WERI-Rb-1 (cell line): ENCODE data around the gene HBZ.

ENCODE experiments used
- DNase-seq: peaks from one replicate; pipeline ENCODE4 v3.0.0-alpha.2; 2020
- H3K27ac ChIP-seq: fragments of 250-450 bp; sonication (Bioruptor Pico); 2 replicates; pipeline ENCODE4 v1.5.1; 2020; ENCODE audit warnings: mild to moderate bottlenecking, moderate library complexity
- H3K27me3 ChIP-seq: fragments of 250-450 bp; sonication (Bioruptor Pico); 2 replicates; pipeline ENCODE4 v1.5.1; 2021; ENCODE audit warnings: mild to moderate bottlenecking, low read depth, moderate library complexity; ENCODE audit not compliant: insufficient read depth, severe bottlenecking
- H3K36me3 ChIP-seq: fragments of 250-450 bp; sonication (Bioruptor Pico); 2 replicates; pipeline ENCODE4 v1.5.1; 2020; ENCODE audit warnings: mild to moderate bottlenecking, moderate library complexity
- H3K4me3 ChIP-seq: 2 replicates; pipeline ENCODE4 v1.5.1; 2011; ENCODE audit warnings: low read depth, mild to moderate bottlenecking, control low read depth, low read length
- H3K9me3 ChIP-seq: fragments of 250-450 bp; sonication (Bioruptor Pico); 2 replicates; pipeline ENCODE4 v1.5.1; 2021; ENCODE audit warnings: mild to moderate bottlenecking, moderate library complexity; ENCODE audit not compliant: severe bottlenecking
- TF ChIP-seq, protein P1 (sequence below): IDR thresholded peaks from 2 replicates; pipeline ENCODE4 v1.5.1; 2011; ENCODE audit warnings: low read depth, mild to moderate bottlenecking, control low read depth, inconsistent platforms, low read length

HBZ gene

DNA sequence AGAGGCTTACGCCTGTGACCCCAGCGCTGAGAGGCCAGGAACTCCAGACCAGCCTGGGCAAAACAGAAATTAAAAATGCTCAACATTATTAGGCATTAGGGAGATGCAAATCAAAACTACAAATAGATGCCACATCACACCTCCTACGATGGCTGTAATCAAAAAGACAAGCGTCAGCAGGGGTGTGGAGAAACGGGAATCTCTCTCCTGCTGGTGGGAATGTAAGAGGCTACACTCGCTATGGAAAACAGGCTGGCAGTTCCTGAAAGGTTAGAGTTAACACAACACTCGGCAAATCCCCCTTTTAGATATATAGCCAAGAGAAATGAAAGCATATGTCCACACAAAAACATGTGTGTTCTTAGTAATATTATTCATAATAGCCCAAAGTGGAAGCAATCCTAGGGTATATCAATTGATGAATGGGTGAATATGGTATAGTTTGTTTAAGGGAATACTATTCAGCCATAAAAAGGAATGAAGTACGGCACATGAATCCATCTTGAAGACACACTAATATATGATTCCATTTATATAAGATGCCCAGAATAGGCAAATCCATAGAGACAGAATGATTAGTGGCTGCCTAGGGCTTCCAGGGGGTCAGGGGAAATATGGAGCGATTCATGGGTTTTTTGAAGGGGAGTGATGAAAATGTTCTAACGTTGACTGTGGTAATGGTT lies 12.1 kb upstream of the HBZ start:
- TF ChIP-seq, protein P1, sequence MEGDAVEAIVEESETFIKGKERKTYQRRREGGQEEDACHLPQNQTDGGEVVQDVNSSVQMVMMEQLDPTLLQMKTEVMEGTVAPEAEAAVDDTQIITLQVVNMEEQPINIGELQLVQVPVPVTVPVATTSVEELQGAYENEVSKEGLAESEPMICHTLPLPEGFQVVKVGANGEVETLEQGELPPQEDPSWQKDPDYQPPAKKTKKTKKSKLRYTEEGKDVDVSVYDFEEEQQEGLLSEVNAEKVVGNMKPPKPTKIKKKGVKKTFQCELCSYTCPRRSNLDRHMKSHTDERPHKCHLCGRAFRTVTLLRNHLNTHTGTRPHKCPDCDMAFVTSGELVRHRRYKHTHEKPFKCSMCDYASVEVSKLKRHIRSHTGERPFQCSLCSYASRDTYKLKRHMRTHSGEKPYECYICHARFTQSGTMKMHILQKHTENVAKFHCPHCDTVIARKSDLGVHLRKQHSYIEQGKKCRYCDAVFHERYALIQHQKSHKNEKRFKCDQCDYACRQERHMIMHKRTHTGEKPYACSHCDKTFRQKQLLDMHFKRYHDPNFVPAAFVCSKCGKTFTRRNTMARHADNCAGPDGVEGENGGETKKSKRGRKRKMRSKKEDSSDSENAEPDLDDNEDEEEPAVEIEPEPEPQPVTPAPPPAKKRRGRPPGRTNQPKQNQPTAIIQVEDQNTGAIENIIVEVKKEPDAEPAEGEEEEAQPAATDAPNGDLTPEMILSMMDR: no peak
- Histone ChIP-seq H3K4me3 (no peak overlapping the region), H3K27ac (no peak overlapping the region), H3K36me3 (peaks cover 3% of the 10 kb centered on the region; the same call in 1 of the 2 replicates), H3K27me3 (no peaks in the 10 kb centered on the region), H3K9me3 (no peaks in the 10 kb centered on the region)
- DNase-seq: no peak

DNA sequence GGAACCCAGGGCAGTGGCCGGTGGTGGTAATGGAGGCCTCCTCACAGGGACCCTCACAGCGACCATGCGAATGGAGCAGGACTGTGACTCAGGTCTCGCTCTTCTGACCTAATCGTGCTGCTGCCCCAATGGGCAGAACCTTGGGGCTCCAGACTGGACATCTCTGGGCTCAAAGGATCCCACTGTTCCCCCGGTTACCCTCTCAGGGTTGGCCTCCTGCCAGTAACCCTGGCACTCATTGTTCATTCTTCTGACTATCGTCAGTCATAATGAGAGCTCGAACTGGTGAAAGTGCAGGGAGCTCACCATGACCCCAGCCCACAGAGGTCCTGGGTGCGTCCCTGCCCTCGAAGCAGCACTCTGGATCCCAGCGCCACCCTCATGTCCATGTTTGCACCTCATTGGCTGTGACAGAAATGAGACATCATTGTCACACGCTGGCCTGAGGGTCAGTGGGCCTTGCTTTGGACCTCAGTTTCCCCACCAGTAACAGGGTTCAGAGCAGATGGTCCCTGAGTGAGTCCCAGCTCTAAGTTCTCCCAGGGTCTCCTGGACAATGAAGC lies 10.0 kb upstream of the HBZ start:
- H3K27ac ChIP-seq: no peak overlapping the region
- no peak for DNase-seq
- no peaks in the 10 kb centered on the region for H3K9me3 ChIP-seq
- no peak overlapping the region for H3K4me3 ChIP-seq
- H3K27me3 ChIP-seq: no peaks in the 10 kb centered on the region
- TF ChIP-seq, protein P1: no peak
- H3K36me3 ChIP-seq: no peaks in the 10 kb centered on the region

DNA sequence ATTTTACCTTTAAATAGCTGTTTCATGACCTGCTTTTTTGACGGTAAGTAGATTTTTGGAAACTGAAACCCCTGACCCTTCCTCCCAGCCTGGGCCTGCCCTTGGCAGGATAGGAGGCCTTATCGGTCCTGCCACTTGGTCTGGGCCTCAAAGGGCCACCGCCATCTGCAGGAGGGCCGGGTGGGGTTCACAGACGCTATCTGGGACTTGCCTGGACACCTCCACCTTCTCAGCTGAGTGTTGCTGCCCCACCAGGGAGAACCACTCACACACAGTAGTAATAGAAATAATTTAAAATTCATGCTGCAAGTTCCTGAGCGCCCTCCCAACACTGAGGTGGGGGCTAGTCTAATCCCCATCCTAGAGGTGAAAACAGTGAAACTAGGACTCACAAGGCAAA lies 9.4 kb upstream of the HBZ start:
- no peak for DNase-seq
- Histone ChIP-seq H3K36me3 (no peaks in the 10 kb centered on the region), H3K27ac (no peak overlapping the region), H3K9me3 (no peaks in the 10 kb centered on the region), H3K4me3 (no peak overlapping the region), H3K27me3 (no peaks in the 10 kb centered on the region)
- TF ChIP-seq, protein P1: no peak

DNA sequence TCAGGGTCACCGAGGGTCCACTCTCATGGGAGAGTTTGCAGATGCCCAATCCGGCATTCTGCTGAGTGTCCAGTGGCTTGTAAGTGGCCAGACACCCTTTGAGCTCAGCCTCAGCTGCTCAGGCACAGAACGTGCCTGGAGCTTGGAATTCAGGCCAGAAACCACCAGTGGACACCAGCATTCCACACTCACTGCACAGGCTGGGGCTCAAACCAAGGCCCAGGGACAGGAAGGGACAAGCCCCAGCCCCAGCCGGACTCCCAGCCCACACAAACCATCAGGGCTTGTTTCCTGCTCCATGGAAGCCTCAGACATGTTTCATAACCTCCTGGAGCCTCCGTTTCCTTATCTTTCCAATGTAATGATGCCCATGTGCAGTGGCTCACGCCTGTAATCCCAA lies 9.0 kb upstream of the HBZ start:
- H3K4me3 ChIP-seq: no peak overlapping the region
- H3K9me3 ChIP-seq: no peaks in the 10 kb centered on the region
- DNase-seq: no peak
- no peak overlapping the region for H3K27ac ChIP-seq
- TF ChIP-seq, protein P1: no peak
- H3K27me3 ChIP-seq: no peaks in the 10 kb centered on the region
- no peaks in the 10 kb centered on the region for H3K36me3 ChIP-seq

DNA sequence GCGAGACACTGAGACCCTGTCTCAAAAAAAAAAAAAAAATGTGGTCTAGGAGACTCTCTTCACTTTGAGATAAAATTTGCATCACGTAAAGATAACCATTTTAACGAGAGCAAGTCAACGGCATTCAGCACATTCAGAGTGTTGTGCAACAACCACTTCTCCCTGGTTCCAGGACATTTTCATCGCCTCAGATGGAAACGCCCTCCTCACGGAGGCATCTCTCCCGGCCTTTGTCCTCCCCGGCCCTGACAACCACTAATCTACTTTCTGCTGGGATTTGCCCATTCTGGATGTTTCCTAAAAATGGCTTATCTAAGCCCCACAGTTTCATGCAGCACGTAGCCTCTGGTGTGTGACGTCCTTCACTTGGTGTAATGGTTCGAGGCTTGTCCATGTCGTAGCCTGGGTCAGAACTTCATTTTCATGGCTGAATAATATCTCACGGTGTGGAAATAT lies 7.6 kb upstream of the HBZ start:
- TF ChIP-seq, protein P1: no peak
- DNase-seq: no peak
- no peaks in the 10 kb centered on the region for H3K27me3 ChIP-seq

DNA sequence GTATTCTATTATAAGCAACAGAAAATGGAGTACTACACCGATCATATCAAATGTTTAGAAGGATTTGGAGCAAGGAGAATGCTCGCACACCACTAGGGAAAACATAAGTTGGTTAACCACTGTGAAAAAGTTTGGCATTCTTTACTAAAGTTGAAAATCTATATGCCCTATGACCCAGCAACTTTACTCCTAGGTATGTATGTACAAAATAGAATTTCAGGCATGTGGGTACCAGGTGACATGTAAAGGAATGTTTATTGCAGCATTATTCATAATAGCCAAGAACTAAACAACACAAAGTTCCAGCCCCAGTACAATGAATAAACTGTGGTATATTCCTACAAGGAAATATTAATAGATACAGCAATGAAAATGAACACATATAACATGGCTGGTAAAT lies 5.8 kb upstream of the HBZ start:
- no peaks in the 10 kb centered on the region for H3K27me3 ChIP-seq
- no peak overlapping the region for H3K27ac ChIP-seq
- H3K36me3 ChIP-seq: no peaks in the 10 kb centered on the region
- H3K9me3 ChIP-seq: no peaks in the 10 kb centered on the region
- no peak for DNase-seq
- TF ChIP-seq, protein P1: no peak
- no peak overlapping the region for H3K4me3 ChIP-seq

More for the DNA sequence above, 7.6 kb upstream of the HBZ start:
- Histone ChIP-seq H3K36me3 (no peaks in the 10 kb centered on the region), H3K27ac (no peak overlapping the region), H3K9me3 (no peaks in the 10 kb centered on the region), H3K4me3 (no peak overlapping the region)
